Breast epithelium (tissue), 3 donors: ENCODE data around the gene KIAA1217.

Experiments
- CTCF ChIP-seq, 3 donors: fragments of 450-650 bp; IDR thresholded peaks; one replicate each; pipeline ENCODE4 v1.5.1; 2016 to 2017; ENCODE audit warnings: antibody characterized with exemption in 3 of 3, mild to moderate bottlenecking in 3 of 3, moderate library complexity in 3 of 3
- POLR2A ChIP-seq: fragments of 450-650 bp; IDR thresholded peaks from one replicate; pipeline ENCODE4 v1.6.1; 2016; ENCODE audit warnings: antibody characterized with exemption, mild to moderate bottlenecking, moderate library complexity
- POLR2AphosphoS5 ChIP-seq, 3 donors: sonication (generic); formaldehyde crosslinking; IDR thresholded peaks; one replicate each; pipeline ENCODE4 v1.6.1; 2017; ENCODE audit warnings: antibody characterized with exemption in 3 of 3

DNA sequence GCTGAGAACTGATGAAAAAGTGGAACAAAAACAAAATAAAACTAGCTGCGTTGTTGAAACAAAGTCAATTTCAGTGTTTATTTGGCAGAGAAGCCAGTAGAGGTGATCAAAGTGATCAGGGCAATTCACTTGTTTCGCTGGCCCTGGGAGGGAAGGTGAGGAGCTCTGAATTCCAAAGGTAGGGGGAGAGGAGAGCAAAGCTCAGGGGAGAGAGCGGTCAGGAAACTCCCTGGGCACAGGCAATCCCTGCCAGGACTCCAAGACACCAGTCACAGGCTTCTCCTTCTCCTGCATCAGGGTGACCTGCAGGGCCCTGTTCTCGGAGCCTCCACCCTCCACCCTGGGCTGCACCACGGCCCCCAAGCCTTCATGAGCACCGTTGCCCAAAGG lies 6.8 kb upstream of the KIAA1217 start:
- TF ChIP-seq CTCF (IDR thresholded peaks at IDR 0.05) (no peak), POLR2AphosphoS5 (IDR thresholded peaks at IDR 0.05) (no peak), POLR2A (no peak)
